GM12801 (cell line): ENCODE measurements around the gene OPCML.

Experiments
- CTCF ChIP-seq: IDR thresholded peaks from one replicate; pipeline ENCODE4 v1.5.1; 2011; ENCODE audit warnings: control low read depth; ENCODE audit not compliant: insufficient read length; ENCODE audit errors: extremely low read depth

OPCML gene

GRCh38 chr11:132373405-132374143 lies 1158.7 kb downstream of the OPCML start:
- no peak for TF ChIP-seq CTCF

- TF ChIP-seq CTCF, result no peak
These were observed 1165.0 kb downstream of the OPCML start for GRCh38 chr11:132367293-132367692.

- TF ChIP-seq CTCF, result no peak
These were observed 1166.7 kb downstream of the OPCML start for GRCh38 chr11:132365650-132366049.
